Dedifferentiated amniotic fluid mesenchymal stem cell (primary cell): ENCODE data around the gene FRMD4A.

Experiments
- DNase-seq: peaks from one replicate; pipeline ENCODE4 v3.0.0-alpha.2; 2016; ENCODE audit errors: extremely low spot score

FRMD4A gene

GRCh38 chr10:14330388-14331061 is at the start of gene FRMD4A:
Gene FRMD4A (minus strand): TSS chr10:14330924.
- no peak for DNase-seq

GRCh38 chr10:14379556-14380280 is 49.0 kb upstream of the FRMD4A start:
- no peak for DNase-seq

GRCh38 chr10:14378387-14378960 is 47.8 kb upstream of the FRMD4A start:
- no peak for DNase-seq

- DNase-seq = no peak
Observed at GRCh38 chr10:14377591-14378175, 47.0 kb upstream of the FRMD4A start.

GRCh38 chr10:14374745-14375445 is 44.2 kb upstream of the FRMD4A start:
- no peak for DNase-seq

- DNase-seq = no peak
Observed at GRCh38 chr10:14372606-14373005, 41.9 kb upstream of the FRMD4A start.

- no peak for DNase-seq
Observed at GRCh38 chr10:14371581-14371980, 40.9 kb upstream of the FRMD4A start.

- DNase-seq = no peak
Observed at GRCh38 chr10:14370894-14371293, 40.2 kb upstream of the FRMD4A start.

GRCh38 chr10:14369906-14370305 is 39.2 kb upstream of the FRMD4A start:
- DNase-seq = no peak

GRCh38 chr10:14366760-14367159 is 36.0 kb upstream of the FRMD4A start:
- DNase-seq = no peak

GRCh38 chr10:14365266-14365665 is 34.5 kb upstream of the FRMD4A start:
- DNase-seq = no peak

- no peak for DNase-seq
Observed at GRCh38 chr10:14362104-14362503, 31.4 kb upstream of the FRMD4A start.

- DNase-seq = no peak
Observed at GRCh38 chr10:14360961-14361360, 30.2 kb upstream of the FRMD4A start.

- DNase-seq = no peak
Observed at GRCh38 chr10:14360515-14360914, 29.8 kb upstream of the FRMD4A start.

- no peak for DNase-seq
Observed at GRCh38 chr10:14358886-14359573, 28.3 kb upstream of the FRMD4A start.

GRCh38 chr10:14356921-14357320 is 26.2 kb upstream of the FRMD4A start:
- no peak for DNase-seq

GRCh38 chr10:14355750-14356149 is 25.0 kb upstream of the FRMD4A start:
- no peak for DNase-seq

- no peak for DNase-seq
Observed at GRCh38 chr10:14353291-14353913, 22.7 kb upstream of the FRMD4A start.

GRCh38 chr10:14350006-14350405 is 19.3 kb upstream of the FRMD4A start:
- no peak for DNase-seq

- no peak for DNase-seq
Observed at GRCh38 chr10:14349081-14349480, 18.4 kb upstream of the FRMD4A start.

GRCh38 chr10:14345262-14345661 is 14.5 kb upstream of the FRMD4A start:
- no peak for DNase-seq
